ENCODE data around the gene TMEM207. TPM values are rescaled to one million over a fixed set of nuclear protein-coding genes. Genes with fewer than 3 reads are reported as not detected.

The TMEM207 gene
- total RNA-seq, 1 donor from 2014 or later = not detected

Other genes starting within 250 kb of the TMEM207 start
- gene CLDN1, start 127.5 kb downstream of the TMEM207 start, total RNA-seq = 5.7 TPM
- gene CLDN16, start 61.7 kb downstream of the TMEM207 start, total RNA-seq = 0.25 TPM
- gene IL1RAP, start 64.2 kb upstream of the TMEM207 start, total RNA-seq = 13.5 TPM

All from temporal lobe (tissue), 1 donor.